Caco-2 (cell line): ENCODE measurements around the gene MACC1. TPM values are rescaled to one million over a fixed set of nuclear protein-coding genes. Genes with fewer than 3 reads are reported as not detected.

Experiments used
- BruUV-seq: library from RNA; stranded (reverse); fragments of 400-500 nt; replicated peaks from 2 replicates; lab custom pipeline; 2021; lab: Mats Ljungman, UMichigan
- CTCF ChIA-PET: fragments of 300-600 bp; sonication (Branson Sonifier 250); formaldehyde crosslinking; loops from one replicate; lab custom pipeline; 2022; ENCODE audit warnings: antibody characterized with exemption; lab: Charles Lee
- POLR2A ChIA-PET: fragments of 300-600 bp; sonication (Branson Sonifier 250); formaldehyde crosslinking; loops from one replicate; lab custom pipeline; 2022; ENCODE audit warnings: antibody characterized with exemption; lab: Charles Lee
- DNase-seq, 2 experiments: peaks; one replicate each; pipeline versions ENCODE4 v3.0.0 to v3.0.0-alpha.2; 2020 to 2022
- H3K27me3 ChIP-seq: replicated peaks from 2 replicates; pipeline ENCODE4 v1.6.0; 2011; ENCODE audit warnings: low read length; ENCODE audit not compliant: control insufficient read depth, insufficient read depth
- H3K36me3 ChIP-seq: 2 replicates; pipeline ENCODE4 v1.5.1; 2011; ENCODE audit warnings: low read length; ENCODE audit not compliant: control insufficient read depth, insufficient read depth
- H3K4me1 ChIP-seq: fragments of 250-450 bp; sonication (Bioruptor Pico); 2 replicates; pipeline ENCODE4 v1.5.1; 2020; ENCODE audit warnings: mild to moderate bottlenecking
- H3K4me3 ChIP-seq: 2 replicates; pipeline ENCODE4 v1.5.1; 2011; ENCODE audit warnings: low read depth, mild to moderate bottlenecking, control low read depth, low read length
- H3K9me3 ChIP-seq: fragments of 250-450 bp; sonication (Bioruptor Pico); 2 replicates; pipeline ENCODE4 v1.5.1; 2020; ENCODE audit warnings: mild to moderate bottlenecking, moderate library complexity
- H3K27ac Mint-ChIP-seq: one replicate; pipeline ENCODE4 v1.8.0; 2022; ENCODE audit warnings: mixed read lengths; ENCODE audit not compliant: unreplicated experiment
- H3K27me3 Mint-ChIP-seq: one replicate; pipeline ENCODE4 v1.8.0; 2022; ENCODE audit warnings: mixed read lengths; ENCODE audit not compliant: insufficient read depth, unreplicated experiment
- H3K36me3 Mint-ChIP-seq: one replicate; pipeline ENCODE4 v1.8.0; 2022; ENCODE audit warnings: mild to moderate bottlenecking, mixed read lengths; ENCODE audit not compliant: insufficient read depth, unreplicated experiment
- H3K4me1 Mint-ChIP-seq: one replicate; pipeline ENCODE4 v1.8.0; 2022; ENCODE audit warnings: low read depth, mixed read lengths; ENCODE audit not compliant: unreplicated experiment
- H3K4me3 Mint-ChIP-seq: one replicate; pipeline ENCODE4 v1.8.0; 2022; ENCODE audit warnings: mild to moderate bottlenecking, moderate library complexity, mixed read lengths; ENCODE audit not compliant: unreplicated experiment
- H3K9me3 Mint-ChIP-seq: one replicate; pipeline ENCODE4 v1.8.0; 2022; ENCODE audit warnings: mixed read lengths; ENCODE audit not compliant: unreplicated experiment
- intact Hi-C: fragments of 100-400 bp; cut with micrococcal nuclease; formaldehyde crosslinking; loops from one replicate; pipeline ENCODE4 v1.10.0; 2022; ENCODE audit not compliant: unreplicated experiment
- total RNA-seq: library from RNA; stranded (reverse); gene quantifications from 2 replicates; pipeline ENCODE4 v1.2.3, GENCODE V29; 2022
- TF ChIP-seq, protein P1 (sequence below), 2 experiments: fragments of 200-600 bp in 1 of 2; IDR thresholded peaks; 1 replicate in 1 of 2; 2 replicates in 1 of 2; pipeline versions ENCODE4 v1.5.1 to v1.8.0; 2011 to 2022; ENCODE audit warnings: antibody characterized with exemption in 1 of 2, control low read depth in 1 of 2, inconsistent platforms in 1 of 2, low read depth in 1 of 2, low read length in 1 of 2, mild to moderate bottlenecking in 1 of 2, moderate library complexity in 1 of 2; ENCODE audit not compliant: insufficient read depth in 1 of 2, severe bottlenecking in 1 of 2, unreplicated experiment in 1 of 2

Gene MACC1
- total RNA-seq, 1 experiment from 2014 or later, result 87.7 TPM

DNA sequence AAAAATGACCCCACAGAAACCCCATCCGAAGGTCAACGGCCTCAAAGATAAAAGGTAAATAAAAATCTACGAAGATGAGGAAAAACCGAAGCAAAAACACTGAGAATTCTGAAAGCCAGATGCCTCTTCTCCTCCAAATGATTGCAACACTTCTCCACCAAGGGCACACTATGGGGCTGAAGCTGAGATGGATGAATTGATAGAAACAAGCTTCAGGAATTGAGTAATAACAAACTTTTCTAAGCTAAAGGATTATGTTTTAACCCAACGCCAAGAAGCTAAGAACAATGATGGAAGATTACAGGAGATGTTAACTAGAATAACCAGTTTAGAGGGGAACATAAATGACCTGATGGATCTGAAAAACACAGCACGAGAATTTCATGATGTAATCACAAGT lies 127.8 kb downstream of the MACC1 start:
- Mint-ChIP-seq H3K9me3 (peaks cover 67% of the 10 kb centered on the region), H3K27ac (peak overlapping the region; percentile 21), H3K4me3 (no peak overlapping the region), H3K4me1 (peaks cover 24% of the 10 kb centered on the region), H3K36me3 (peaks cover 6% of the 10 kb centered on the region), H3K27me3 (no peaks in the 10 kb centered on the region)
- Histone ChIP-seq H3K36me3 (no peaks in the 10 kb centered on the region), H3K4me3 (no peak overlapping the region), H3K9me3 (peaks cover 17% of the 10 kb centered on the region), H3K27me3 (no peaks in the 10 kb centered on the region), H3K4me1 (peaks cover 18% of the 10 kb centered on the region)
- TF ChIP-seq, protein P1, sequence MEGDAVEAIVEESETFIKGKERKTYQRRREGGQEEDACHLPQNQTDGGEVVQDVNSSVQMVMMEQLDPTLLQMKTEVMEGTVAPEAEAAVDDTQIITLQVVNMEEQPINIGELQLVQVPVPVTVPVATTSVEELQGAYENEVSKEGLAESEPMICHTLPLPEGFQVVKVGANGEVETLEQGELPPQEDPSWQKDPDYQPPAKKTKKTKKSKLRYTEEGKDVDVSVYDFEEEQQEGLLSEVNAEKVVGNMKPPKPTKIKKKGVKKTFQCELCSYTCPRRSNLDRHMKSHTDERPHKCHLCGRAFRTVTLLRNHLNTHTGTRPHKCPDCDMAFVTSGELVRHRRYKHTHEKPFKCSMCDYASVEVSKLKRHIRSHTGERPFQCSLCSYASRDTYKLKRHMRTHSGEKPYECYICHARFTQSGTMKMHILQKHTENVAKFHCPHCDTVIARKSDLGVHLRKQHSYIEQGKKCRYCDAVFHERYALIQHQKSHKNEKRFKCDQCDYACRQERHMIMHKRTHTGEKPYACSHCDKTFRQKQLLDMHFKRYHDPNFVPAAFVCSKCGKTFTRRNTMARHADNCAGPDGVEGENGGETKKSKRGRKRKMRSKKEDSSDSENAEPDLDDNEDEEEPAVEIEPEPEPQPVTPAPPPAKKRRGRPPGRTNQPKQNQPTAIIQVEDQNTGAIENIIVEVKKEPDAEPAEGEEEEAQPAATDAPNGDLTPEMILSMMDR (IDR thresholded peaks at IDR 0.05; ENCODE audit: insufficient read depth in 1 of 2, low read depth in 1 of 2, low read length in 1 of 2, severe bottlenecking in 1 of 2, unreplicated experiment in 1 of 2), result no peak
- no TSS peak for BruUV-seq
- intact Hi-C loops, result no loop called here
- POLR2A ChIA-PET, result no interaction called here
- CTCF ChIA-PET, result no interaction called here
- no peak for DNase-seq

- H3K4me1 ChIP-seq, result peaks cover 36% of the 10 kb centered on the region
- no peaks in the 10 kb centered on the region for H3K36me3 ChIP-seq
- BruUV-seq, result no TSS peak
- peaks cover 17% of the 10 kb centered on the region; the same call in 1 of the 2 replicates for H3K9me3 ChIP-seq
- intact Hi-C loops, result no loop called here
- Mint-ChIP-seq H3K27me3 (no peaks in the 10 kb centered on the region), H3K4me3 (no peak overlapping the region), H3K4me1 (peaks cover 41% of the 10 kb centered on the region), H3K27ac (peak overlapping the region; percentile 4), H3K36me3 (peaks cover 6% of the 10 kb centered on the region), H3K9me3 (peaks cover 49% of the 10 kb centered on the region)
- ChIA-PET CTCF (no interaction called here), POLR2A (no interaction called here)
- H3K27me3 ChIP-seq, result no peaks in the 10 kb centered on the region
- no peak for DNase-seq
- TF ChIP-seq, protein P1 (IDR thresholded peaks at IDR 0.05; ENCODE audit: insufficient read depth in 1 of 2, low read depth in 1 of 2, low read length in 1 of 2, severe bottlenecking in 1 of 2, unreplicated experiment in 1 of 2), result no peak
- no peak overlapping the region for H3K4me3 ChIP-seq
These were observed 132.1 kb downstream of the MACC1 start for GRCh38 chr7:20085086-20085485.

Other genes starting within 250 kb of the MACC1 start
- 3.2 and 4.6 TPM in 2 replicates for gene ITGB8, start 113.5 kb upstream of the MACC1 start, total RNA-seq